Tongue (tissue), 2 donors: ENCODE data around the gene REG3A. TPM values are rescaled to one million over a fixed set of nuclear protein-coding genes. Genes with fewer than 3 reads are reported as not detected.

Experiments used
- DNase-seq: peaks from one replicate; pipeline ENCODE4 v3.0.0-alpha.2; 2015
- total RNA-seq: library from RNA; depleted of rRNA; stranded (reverse); fragments of >200 nt; gene quantifications from one replicate; pipeline ENCODE4 v1.2.3, GENCODE V29; 2014

The REG3A gene
- not detected for total RNA-seq

DNA sequence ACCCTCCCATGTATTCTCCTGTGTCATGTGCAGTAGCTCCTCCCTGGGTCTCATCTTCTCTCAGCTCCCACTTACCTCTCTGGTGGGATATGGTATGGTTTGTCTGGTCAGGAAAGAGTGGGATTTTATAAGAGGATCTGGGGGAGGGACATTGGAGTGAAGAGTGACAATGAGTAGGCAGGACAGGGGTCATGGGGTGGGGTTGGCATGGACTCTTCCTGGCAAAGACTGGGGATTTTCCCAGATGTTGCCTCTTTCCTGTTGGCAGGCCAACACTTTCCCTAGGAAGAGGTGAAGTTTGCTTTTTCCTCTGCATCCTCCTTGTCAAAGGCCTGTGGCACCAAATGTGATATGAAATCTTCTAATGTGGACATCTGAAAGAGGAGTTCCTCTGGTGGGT, at the start of gene REG3A:
Gene REG3A (minus strand): TSS at position 101 of the 400 bp plus-strand sequence. CDS start 348 bp downstream, outside the sequence.
- no peak for DNase-seq

DNA sequence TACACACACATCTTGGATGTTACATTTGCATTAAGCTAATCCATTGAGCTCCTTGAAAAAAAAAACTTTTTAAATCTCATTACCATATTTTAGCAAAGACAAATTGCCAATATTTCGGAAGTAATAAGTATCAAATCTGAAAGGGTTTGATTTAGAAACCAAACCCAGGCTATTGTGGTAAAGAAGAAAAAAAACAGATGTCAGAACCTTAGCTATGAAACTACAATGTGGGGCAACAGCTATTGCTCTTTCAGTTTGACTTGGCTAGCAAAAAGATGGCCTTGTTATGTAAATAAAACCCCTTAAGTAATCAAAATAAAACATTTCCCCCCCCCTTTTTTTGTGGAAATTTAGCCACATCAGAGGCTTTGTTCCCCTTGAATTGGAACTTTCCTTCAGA, 41.2 kb upstream of the REG3A start:
- no peak for DNase-seq

DNA sequence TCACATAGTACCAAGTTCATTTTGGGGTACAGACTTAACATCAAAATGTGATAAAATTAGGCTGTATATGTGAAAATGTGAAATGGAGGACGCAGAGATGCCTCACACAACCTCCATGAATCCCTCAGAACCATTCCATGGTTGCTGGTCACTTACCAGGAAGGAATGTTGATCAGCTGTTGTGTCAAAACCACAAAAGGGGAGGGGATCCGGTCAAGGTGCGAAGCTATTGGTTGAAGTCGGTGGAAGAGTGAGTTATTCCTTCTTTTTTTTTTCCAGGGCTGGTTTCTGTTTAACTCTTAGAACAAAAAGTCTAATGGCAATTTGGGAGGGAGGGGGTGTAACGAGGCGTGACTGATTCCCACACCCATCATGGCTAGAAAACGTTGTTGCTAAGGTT, 32.3 kb upstream of the REG3A start:
- no peak for DNase-seq

DNA sequence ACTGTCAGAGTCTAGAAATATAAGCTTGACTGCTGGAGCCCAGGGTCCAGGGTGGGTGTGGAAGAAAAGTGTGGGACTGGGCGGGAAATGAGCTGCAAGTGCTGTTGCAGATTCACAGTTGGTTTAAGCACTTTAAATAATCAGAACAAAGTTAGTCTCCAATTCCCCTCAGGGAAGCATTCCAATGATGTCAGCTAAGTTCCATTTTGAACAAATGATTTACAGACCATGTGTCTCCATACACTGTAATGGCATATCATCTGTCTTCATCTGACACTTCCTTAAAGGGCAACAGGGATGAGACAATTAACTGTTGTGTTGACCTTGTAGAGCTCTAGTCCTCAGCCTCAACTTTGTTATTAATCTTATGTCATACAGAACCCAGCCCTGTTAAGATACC, 31.5 kb upstream of the REG3A start:
- peak; percentile 19 for DNase-seq

DNA sequence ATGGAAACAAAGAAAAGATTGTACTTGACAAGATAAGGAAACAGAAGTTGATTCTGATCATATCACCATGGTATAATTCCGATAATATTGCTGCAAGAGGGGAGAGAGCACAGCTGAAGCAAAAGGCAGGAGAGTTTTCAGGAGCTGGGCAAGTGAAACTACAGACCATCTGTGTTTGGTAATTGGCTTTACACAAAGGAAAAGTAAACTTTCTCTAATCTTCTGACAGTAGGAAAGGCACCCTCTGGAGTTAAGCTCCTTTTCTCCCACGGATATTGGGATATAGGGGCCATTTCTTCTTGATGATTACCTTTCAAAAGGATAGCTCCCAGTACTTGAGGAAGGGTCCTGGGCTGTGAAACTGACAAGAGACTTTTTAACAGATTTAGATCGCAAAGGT, 29.9 kb upstream of the REG3A start:
- DNase-seq: no peak

DNA sequence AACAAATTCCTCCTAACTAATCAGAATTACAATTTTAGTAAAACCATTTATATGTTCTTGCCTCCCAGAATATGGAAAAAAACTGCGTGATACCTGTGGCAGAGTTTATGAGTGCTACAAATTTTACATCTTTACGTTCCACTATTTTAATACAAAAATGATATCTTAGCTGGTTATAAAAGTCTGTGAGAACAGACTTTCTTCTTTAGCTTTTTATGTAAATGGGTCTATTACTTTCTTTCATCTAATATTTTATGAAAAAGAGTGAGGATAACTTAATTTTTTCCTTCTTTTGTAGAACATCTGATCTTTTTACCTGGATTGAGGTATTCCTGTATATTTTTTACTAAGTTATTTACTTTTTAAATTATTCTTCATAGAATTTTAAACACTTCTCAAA, 22.1 kb upstream of the REG3A start:
- no peak for DNase-seq

DNA sequence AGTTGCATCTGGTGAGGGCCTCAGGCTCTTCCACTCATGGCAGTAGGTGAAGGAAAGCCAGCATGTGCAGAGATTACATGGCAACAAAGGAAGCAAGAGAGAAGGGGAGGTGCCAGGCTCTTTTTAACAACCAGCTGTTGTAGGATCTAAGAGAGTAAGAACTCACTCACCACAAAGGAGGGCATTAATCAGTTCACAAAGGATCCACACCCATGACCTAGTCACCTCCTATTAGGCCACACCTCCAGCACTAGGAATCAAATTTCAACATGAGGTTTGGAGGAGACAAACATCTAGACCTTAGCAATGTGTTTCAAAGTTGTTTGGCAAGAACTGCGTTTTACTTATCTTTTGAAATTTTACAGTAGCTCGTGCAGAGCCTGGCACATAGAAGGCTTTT, 20.5 kb upstream of the REG3A start:
- no peak for DNase-seq

DNA sequence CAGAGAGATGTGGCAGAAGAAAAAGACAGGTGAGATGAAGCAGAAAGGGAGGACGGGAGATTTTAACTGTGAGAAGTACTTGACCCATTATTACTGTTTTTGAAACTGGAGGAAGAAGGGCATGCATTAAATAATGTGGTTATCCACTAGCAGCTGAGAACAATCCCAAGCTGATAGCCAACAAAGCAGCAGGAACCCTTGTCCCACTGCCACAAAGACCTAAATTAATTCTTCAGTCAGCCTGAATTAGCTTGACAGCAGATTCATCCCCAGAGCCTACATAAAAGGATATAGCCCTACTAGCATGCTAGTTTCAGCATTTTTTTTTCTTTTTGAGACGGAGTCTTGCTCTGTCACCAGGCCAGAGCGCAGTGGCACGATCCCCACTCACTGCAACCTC, 19.5 kb upstream of the REG3A start:
- no peak for DNase-seq

DNA sequence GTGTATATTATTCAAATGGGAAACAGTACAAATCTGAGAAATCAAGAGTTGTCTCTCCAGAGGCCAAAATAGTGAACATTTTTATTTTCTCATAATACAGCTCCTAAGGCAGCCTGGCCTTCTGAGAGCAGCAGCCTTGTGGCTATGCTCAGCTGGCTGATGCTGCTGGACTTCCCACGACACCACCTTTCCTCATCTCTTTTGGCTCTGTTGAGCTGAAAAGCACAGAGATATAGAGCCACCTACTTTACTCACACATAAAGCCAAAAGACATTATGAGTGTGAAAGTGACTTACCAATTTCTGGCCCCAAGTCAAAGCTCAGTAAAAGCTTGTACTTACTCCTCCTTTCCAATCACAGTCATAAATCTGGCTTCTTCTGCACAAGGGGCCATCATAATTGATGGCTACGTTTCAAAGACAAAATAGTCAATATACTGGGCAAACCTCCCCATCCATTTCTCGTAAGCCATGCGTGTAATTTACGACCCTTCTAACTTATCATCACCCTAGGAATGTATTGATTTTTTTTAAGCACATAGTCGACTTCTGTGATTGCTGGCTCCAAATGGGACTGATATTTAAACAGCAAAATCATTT, 18.6 kb upstream of the REG3A start:
- no peak for DNase-seq

DNA sequence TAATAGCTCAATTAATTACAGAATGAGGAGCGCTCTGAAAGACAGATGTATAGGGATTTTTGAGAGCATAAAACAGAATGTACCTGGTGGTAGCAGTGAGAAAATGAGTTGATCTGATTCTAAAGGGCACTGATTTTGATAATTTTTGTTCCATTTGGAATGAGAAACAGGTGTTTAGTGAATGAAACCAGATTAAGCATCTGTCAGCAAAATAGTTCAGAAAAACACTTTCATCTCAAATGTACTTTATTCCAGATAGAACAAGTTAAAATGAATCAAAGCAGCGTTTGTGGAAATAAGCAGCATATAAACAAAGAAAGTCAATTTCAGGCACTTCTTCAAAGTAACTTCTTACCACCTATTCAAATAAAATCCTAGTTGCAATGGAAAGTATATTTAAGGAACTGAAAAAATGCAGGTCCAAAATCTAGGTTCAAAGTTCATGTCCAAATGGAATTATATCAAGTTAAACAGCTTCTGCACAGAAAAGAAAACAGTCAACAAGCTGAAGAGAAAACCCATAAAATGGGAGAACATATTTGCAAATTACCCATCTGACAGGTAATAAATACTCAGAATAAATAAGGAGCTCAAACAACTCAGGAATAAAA, 11.9 kb upstream of the REG3A start:
- no peak for DNase-seq

DNA sequence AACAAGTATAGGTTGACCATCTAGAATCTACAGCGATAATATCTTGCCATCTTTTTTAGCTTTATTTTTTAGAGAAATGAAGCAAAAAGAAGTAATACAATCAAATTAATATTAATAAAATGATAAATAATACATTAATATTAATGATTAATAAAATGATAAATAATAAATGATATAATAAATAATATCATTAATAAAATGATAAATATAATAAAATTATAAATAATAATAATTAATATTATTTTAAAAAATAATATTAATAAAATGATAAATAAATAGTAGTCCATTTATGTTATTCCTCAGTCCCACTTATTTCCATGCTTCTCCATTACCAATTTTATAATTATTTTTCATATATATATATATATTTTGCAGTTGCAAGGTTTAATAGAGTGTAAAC, 3.2 kb upstream of the REG3A start:
- no peak for DNase-seq

DNA sequence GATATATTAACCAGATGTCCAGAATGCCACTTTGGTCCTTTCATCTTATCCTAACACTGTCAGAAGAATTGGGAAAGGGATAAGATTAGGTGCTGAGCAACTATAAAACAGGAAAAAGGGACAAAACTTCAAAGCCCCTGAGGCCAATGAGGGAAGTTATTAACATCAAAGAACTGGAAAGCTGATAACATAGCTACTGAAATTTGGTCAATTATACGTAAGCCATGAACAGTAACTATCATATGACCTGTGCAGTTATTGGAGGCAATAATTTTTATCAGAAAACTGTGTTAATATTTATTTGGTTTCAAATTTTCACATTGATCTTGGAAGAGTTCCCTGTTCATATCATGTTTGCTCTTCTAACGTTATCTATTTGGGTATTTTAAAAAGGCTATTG, 2.6 kb upstream of the REG3A start:
- DNase-seq: no peak

DNA sequence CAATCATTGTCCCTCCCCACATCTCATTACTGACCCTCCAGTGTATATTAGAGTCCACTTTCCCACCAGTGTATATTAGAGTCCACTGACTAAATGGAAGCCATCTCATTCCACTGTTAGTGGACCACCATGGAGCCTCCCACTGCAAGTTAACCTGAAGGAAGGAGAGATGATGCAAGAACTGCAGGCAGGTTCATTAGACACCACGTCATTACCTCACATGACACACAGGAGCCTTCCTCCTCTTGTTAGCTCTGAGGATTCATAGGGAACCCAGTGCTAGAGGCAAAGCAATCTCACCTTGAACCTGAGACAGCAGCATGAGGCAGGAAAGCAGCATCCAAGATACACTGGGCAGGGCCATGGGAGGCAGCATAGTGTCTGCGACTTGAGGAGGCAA, 523 bp downstream of the REG3A start:
- no peak for DNase-seq

DNA sequence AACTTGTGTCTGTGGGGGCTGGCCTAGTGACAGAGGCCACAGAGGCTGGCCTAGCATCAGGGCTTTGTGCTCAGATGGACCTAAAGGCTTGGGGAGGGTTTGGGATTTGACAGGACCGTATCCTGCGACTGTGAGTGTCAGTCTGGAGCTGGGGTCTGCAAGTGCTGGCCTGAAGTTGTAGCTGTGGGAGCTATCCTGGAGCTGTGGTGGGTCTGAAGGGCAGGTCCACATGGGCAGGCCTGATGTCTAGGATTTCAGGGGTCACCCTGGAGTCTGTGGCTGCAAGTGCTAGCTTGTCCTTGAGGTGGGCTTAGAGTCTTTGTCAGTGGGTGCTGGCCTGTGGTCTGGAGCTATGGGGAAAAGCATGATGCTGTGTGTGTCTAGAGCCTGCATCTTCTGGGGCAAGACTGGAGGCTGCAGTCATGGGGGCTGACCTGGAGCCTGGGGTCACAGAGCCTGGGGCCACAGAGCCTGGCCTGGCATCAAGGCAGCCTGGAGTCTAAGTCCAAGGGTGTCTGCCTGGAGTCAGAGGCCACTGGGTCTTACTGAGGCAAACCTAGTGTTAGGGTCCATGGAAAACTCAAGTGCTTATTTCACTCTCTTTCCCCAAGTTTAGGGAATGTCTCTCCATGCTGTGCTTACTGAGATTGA, 3.6 kb downstream of the REG3A start:
- DNase-seq: no peak

DNA sequence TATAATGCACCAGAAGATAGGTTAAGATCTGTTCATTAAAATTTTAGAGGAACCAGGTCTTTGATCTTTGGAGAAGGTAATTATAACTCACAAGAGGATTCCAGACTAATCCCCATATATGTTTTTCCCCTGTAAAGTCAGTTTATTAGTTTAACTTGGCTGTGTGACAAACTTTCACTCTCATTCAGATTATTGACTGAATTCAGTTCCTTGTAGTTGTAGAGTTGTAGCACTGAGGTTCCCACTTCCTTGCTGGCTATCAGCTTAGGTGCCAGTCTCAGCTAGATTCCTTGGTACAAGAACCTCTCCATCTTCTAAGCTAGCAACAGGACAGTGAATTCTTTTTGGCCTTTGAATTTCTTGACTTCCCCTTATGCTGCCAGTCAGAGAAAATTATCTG, 20.1 kb downstream of the REG3A start:
- DNase-seq: no peak

DNA sequence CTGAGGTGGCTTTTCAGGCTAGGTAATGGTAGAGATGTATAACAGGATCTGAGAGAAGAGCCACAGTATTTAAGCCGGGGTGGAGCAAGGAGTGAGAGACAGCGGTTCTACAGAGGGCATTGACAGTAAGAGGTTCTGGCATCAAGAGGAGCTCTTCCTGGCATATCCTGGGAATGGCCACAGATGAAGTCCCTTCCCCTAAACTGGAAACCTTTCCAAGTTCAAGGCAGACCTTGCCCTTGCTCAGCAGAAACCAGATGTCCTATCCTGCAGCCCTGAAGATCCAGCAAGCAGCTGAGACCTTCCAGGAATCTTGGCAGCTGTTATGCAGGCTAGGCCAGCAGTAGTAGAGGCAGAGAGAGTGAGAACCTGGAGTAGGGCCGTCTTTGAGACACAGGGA, 21.2 kb downstream of the REG3A start:
- no peak for DNase-seq

DNA sequence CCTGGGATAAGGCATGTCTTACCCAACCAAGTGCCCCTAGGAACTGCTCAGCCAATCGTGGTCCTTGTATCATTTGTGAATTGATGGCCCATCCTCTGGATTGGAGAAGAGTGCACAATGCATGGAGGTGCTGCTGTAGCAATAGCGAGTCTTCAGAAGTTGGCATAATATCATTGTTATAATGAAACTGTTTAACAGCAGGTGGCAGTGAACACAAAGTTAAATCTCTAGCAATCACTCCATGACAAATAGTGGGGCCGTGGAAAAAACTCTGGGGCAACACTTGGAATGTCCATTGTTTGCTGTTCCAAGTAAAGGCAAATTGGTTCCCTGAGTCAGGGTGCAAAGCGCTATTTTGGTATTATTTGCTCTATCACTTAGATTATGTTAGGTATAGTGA, 27.9 kb downstream of the REG3A start:
- no peak for DNase-seq

DNA sequence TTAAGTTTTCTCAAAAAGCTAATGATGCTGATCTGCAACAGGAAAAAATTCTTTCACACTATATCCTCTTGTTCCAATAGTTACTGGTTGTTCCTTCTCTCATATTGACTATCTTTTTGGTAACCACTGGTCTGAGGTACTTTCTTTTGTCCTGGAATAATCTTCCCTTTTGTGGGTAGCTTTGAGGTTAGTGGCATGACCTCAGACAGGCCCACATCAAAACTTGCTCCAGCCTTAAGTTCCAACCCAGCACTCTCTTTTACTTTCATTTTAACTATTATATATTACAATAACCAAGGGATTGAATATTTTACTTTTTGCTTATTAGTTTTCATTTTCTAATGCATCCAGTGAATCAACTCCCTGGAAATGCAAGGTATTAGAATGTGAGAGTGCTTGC, 29.7 kb downstream of the REG3A start:
- no peak for DNase-seq

DNA sequence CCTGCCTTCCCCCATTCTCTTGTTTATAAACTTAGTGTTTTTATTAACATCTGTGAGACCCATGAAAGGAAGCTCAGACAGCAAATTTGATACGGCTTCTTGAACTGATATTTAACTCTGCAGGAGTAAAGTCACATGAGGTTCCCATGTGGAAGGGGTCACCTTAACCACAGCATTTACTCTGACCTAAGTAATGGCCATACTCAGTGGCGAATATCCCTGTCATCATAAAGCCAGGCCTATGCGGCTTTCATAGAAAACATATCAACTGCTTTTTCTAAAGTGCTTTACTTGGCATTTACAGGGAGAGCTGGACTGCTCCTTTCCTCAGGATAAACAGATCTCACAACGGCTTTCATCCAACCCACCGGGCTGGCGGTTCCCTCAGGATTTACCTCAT, 30.3 kb downstream of the REG3A start:
- no peak for DNase-seq

DNA sequence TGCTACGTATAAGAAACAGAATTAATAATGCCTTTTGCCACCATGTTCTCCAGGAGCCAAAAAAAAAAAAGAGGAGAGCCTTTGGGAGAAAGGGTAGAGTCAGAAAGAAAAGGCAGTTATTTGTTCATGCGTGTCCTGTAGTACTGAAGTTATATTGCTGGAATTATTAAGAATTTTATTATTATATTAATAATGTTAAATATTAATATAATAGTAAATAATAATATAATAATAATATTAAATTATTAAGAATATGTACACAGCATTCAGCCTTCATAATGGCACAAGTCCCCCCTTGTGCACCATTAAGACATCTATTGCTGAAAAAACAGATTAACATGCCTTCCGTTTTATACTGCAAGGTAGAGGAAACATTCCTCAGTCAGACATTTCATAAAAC, 31.1 kb downstream of the REG3A start:
- DNase-seq: no peak

DNA sequence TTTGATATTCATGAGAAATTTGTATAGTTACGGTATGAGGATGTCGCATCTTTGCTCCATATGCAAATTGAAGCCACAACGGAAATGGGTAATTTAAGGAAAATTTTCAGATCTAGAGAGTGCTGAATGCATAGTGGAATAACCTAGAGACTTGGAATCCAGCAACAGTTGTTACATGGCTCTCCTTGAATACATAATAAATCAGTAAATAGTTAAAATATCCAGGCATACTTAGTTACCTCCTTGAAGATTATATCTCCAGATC, 33.9 kb downstream of the REG3A start:
- DNase-seq: no peak

DNA sequence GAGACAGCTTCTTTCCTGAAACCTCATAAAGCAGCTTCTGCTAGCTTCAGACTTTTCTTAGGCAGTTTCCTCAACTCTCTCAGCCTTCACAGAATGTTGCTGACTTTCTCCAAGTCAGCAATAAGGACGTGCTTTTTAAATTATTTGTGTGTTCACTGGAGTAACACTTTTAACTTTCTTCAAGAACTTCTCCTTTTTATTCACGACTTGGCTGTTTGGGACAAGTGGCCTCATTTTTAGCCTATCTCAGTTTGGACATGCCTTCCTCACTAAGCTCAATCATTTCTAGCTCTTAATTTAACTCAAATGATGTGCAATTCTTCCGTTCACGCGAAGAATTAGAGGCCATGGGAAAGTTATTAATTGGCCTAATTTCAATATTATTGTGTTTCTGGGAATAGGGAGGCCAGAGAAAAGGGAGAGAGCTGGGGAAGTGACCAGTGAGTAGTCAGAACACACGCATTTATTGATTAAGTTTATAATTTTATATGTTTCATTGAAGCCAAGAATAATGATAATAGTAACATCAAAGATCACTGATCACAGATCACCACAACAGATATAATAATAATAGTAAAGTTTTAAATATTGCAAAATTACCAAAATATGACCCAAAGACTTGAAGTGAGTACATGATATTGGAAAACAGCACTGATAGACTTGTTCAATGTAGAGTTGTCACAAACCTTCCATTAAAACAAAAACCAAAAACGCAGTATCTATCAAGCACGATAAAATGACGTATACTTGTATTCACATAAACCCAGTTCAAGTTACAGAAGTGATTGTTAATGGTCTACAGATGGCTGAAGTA, 34.4 kb downstream of the REG3A start:
- no peak for DNase-seq

DNA sequence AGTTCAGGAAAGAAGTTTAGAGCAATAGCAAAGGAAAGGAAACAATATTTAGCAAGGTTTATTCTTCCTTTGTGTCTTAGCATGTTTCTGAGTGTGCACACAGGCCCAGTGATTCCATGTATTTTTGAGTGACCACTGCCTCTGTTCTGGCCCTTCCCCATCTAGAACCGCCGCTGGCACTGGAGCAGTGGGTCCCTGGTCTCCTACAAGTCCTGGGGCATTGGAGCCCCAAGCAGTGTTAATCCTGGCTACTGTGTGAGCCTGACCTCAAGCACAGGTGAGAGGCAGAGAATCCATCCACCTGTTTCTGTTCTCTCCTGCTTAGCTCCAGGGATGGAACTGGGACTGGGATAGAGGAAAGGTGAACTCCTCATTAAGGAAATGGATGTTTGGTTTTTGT, 36.9 kb downstream of the REG3A start:
- no peak for DNase-seq
